CD4-positive, alpha-beta T cell treated with Interferon gamma for 1 hour (primary cell): Measurements from ENCODE around the gene NFATC2IP.
"Not testable (repeated sequence)": the region's sequence is repeated elsewhere in the genome, so short reads cannot be mapped to it uniquely, and the experiment has no call there.

Source experiments
- DNase-seq: peaks from one replicate; pipeline ENCODE4 v3.0.0-alpha.2; 2020

The NFATC2IP gene

DNA sequence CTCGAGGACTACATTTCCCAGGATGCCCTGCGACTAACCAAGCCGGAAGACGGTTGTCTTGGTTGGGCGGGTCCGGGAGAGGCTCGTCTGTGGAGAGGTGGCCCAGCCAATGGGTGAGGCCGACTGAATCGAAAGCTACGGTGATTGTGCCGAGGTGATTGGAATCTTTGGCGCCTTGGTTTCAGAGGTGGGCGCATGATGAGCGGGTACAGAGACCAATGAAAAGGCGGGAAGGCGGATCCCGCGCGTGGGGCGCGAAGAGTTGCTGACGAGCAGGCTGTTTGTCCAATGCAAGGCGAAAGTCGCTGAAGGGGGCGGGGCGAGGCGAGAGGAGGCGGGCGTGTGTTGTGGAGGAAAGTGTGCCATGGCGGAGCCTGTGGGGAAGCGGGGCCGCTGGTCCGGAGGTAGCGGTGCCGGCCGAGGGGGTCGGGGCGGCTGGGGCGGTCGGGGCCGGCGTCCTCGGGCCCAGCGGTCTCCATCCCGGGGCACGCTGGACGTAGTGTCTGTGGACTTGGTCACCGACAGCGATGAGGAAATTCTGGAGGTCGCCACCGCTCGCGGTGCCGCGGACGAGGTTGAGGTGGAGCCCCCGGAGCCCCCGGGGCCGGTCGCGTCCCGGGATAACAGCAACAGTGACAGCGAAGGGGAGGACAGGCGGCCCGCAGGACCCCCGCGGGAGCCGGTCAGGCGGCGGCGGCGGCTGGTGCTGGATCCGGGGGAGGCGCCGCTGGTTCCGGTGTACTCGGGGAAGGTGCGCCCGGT, at the start of gene NFATC2IP:
NFATC2IP (plus strand) TSS at position 290 of the 762 bp plus-strand sequence; CDS start at position 365, 75 bp downstream.
- peak; percentile 100 for DNase-seq

DNA sequence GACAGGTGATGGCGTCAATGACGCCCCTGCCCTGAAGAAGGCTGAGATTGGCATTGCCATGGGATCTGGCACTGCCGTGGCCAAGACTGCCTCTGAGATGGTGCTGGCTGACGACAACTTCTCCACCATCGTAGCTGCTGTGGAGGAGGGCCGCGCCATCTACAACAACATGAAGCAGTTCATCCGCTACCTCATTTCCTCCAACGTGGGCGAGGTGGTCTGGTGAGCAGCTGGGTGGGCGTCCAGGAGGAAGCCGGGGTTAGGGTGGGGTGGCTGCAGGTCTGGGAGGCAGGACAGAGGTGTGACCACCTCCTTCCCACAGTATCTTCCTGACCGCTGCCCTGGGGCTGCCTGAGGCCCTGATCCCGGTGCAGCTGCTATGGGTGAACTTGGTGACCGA, 48.9 kb upstream of the NFATC2IP start:
- no peak for DNase-seq

- DNase-seq: no peak
Measured at GRCh38 chr16:28902909-28903308, 47.8 kb upstream of the NFATC2IP start.

DNA sequence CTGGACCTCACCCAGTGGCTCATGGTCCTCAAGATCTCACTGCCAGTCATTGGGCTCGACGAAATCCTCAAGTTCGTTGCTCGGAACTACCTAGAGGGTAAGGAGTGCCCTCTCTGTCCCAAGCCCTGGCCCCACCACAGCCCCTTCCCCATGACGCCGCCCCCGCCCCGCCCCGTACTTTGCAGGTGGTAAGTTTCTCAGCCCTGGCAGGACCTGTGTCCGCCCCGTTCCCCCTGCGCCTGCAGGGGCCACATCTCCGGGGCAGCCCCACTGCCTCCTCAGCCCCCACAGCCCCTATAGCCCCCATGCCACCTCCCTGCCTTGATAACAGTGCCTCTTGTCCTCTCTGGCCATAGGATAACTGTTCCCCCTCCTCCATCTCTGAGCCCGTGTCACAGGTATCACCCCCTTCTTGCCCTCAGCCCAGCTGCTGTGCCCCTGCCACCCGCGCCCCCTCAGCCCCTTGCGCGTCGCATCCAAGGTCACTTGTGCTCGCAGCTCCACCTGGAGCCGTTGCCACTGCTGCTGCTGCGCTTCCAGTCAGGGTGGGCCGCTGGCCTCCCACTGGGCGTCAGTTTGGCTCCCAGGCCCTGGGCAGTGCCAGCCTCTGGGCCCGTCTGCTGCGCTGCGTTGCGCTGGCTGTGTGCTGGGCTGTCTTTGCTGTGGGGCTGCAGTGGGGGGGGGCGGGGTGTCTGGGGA, 47.2 kb upstream of the NFATC2IP start:
- DNase-seq: no peak

DNA sequence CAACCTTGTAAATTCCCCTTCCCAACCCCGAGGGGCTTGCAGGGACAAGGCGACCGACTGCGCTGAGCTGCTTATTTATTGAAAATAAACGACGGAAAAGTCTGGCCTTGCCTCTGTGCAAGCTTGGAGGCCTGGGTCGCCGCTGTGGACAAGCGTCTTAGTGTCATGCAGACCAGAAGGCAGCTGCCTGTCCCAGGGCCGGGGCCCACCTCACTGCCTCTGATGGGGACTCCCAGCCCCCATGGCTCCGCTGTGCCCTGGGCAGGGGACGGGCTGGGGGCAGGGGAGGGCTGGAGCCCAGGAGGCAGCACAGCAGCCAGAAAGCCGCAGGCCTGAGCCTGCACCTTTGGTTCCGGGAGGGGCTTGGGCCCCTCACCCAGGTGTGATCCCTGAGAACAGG, 46.4 kb upstream of the NFATC2IP start:
- no peak for DNase-seq

GRCh38 chr16:28904828-28905227, 45.9 kb upstream of the NFATC2IP start:
- no peak for DNase-seq

DNA sequence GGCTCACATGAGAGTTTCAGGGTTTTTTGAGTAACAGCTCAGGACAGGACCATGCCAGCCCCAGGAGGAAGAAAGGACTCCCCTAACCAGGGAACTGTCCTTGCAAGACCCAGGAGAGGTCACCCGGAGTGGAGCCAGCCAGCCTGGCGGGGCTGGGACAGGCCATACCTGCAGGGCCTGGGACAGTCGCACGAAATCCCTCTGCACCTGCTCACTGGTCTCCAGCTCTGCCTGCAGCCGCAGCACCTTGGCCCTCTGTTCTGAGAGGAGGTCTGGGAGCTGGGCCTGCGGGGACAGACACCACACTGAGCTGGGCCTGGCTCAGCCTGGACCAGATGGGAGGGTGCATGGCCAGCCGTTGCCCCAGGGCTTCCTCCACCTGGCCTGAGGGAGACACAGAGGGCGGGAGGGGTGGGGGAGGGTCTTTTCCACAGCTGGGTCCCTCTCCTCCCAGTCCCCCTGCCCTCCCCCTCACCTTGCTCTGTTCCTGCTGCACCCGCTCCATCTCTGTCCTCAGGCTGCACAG, 45.4 kb upstream of the NFATC2IP start:
- DNase-seq: no peak

- no peak for DNase-seq
Measured at GRCh38 chr16:28905800-28906372, 44.9 kb upstream of the NFATC2IP start.

GRCh38 chr16:28910086-28911031, 40.4 kb upstream of the NFATC2IP start:
- DNase-seq: no peak

GRCh38 chr16:28912558-28912957, 38.2 kb upstream of the NFATC2IP start:
- no peak for DNase-seq

DNA sequence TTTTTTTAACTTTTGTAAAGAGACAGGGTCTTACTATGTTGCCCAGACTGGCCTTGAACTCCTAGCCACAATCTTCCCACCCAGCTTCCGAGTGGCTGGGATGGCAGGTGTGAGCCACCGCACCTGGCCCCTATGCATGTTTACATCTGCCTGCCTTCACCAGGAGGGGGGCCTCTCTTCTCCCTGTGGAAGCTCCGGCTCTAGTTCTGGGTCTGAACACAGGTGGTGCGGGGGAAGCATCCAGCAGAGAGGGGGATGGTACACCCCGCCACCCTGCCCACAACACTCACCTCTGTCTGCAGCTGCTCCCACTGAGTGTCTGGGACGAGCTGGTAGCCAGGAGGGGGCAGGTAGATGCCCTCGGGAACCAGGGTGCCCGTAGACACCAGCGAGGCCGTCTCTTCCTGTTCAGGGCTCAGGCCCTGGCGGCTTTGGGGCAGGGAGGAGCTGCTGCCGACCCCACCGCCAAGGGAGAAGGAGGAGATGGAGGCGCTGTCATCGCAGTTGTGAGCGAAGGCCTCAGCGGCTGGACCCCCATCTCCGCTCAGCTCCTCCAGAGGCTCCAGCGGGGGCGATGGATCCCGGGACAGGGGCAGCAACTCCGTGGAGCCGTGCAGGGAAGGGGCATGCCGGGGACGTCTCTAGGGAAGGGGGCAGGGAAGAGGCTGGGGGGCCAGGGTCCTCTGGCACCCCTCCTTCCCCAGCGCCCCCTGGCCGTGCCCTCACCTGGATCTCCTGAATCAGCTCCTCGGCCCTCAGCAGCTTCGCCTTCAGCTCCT, 36.6 kb upstream of the NFATC2IP start:
- no peak for DNase-seq

GRCh38 chr16:28915181-28915580, 35.6 kb upstream of the NFATC2IP start:
- no peak for DNase-seq

GRCh38 chr16:28917095-28917494, 33.6 kb upstream of the NFATC2IP start:
- no peak for DNase-seq

DNA sequence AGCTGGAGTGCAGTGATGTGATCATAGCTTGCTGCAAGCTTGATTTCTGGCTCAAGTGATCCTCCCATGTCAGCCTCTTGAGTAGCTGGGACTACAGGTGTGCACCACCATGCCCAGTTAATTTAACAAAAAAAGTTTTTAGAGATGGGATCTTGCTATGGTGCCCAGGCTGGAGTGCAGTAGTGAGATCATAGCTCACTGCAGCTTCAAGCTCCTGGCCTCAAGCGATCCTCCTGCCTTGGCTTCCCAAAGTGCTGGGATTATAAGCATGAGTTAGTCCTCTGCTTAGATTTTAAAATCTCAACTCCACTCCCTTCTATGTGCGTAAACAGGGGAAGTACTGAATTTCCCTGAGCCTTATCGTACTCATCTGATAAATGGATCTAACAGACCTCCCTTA, 32.0 kb upstream of the NFATC2IP start:
- DNase-seq: no peak

DNA sequence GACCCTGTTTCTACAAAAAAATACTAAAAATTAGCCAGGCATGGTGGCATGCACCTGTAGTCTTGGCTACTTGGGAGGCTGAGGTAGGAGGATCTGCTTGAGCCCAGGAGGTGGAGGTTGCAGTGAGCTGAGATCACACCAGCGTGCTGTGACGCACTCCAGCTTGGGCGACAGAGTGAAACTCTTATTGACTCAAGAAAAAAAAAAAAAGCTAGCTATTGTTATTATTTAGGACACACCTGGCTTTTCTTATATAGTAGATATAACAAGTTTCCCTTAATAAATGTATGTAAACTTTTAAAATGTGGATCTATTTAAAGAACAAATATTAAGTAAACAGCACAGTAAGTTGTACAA, 27.5 kb upstream of the NFATC2IP start:
- no peak for DNase-seq

DNA sequence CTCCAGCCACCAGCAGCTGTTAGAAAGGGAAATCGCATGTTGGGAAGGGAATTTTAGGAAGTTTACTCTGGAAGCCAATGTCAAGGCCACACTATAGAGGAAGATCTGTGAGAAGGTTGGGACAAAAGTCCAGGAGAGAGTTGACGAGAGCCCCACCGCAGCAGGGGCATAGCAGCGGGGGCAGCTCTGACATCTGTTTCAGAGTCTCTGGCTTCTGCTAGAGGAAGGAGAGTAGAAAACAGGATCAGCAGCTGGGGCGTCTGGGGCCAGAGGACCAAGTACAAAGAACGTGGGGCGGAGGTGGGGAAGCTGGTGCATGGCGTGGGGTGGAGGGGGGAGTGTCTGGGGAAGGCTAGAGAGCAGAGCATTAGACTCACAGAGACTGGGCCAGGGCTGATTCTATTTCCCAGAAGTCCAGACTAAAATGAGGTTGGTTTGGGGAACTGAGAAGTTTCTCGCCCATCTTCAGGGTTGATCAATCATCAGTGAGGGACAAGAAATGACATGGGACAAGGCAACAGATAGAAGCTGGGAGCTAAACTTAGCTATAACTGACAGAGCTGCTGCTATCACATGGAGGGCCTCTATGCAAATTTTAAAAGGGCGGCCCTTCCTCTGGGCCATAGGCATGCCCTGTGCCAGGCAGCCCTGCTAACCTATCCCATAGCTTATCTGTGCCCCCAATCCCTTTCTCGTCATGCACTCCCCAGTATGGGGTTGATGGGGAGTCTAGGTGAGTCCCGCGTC, 26.9 kb upstream of the NFATC2IP start:
- peak; percentile 66 for DNase-seq

DNA sequence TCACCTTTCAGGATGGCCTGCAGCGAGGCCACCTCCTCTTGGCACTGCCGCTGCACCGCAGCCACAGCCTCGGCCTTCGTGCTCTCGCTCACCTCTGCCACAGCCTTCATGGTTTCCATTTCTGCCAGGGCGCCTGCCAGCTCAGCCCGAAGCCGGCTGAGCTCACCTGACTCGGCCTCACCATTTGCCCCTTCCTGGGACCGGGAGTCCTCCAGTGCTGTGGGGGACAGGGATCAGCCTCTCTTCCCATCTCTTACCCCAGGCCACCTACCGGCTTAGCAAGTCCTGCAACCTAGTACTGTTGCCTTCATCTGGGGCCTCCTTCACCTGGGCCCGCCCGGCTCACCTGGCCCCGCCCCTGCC, 26.4 kb upstream of the NFATC2IP start:
- no peak for DNase-seq

DNA sequence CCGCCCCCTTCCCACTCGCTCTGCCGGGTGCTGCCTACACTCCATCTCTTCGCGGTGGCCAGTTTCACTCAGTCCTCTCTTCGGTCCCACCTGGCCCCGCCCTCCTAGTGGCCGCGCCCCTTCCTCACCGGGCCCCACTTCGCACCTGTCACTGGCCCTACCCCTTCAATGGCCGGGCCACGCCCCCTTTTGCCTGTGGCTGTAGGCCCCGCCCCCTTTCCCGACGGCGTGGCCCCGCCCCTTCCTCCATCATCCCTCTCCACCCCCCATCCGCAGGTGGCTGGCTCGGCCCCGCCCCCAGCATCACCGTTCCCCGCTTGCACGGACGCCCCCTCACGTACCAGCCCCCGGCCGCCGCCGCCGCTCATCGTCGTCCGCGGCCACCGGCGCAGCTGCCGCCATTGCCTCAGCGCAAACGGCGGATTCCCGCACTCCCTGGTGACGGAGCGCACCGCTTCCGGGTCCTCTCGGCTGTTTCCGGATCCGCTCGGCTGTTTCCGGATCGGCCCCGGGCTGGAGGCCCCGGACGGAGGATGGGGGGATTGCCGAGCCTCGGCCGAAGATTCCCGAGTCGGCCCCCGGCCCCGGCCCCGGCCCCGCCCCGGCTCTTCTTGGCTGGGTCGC, 25.9 kb upstream of the NFATC2IP start, which contains the start of gene RABEP2:
RABEP2 (minus strand) TSS at position 477 of the 624 bp plus-strand sequence; CDS start at position 402, 75 bp downstream.
- DNase-seq: peak; percentile 94

DNA sequence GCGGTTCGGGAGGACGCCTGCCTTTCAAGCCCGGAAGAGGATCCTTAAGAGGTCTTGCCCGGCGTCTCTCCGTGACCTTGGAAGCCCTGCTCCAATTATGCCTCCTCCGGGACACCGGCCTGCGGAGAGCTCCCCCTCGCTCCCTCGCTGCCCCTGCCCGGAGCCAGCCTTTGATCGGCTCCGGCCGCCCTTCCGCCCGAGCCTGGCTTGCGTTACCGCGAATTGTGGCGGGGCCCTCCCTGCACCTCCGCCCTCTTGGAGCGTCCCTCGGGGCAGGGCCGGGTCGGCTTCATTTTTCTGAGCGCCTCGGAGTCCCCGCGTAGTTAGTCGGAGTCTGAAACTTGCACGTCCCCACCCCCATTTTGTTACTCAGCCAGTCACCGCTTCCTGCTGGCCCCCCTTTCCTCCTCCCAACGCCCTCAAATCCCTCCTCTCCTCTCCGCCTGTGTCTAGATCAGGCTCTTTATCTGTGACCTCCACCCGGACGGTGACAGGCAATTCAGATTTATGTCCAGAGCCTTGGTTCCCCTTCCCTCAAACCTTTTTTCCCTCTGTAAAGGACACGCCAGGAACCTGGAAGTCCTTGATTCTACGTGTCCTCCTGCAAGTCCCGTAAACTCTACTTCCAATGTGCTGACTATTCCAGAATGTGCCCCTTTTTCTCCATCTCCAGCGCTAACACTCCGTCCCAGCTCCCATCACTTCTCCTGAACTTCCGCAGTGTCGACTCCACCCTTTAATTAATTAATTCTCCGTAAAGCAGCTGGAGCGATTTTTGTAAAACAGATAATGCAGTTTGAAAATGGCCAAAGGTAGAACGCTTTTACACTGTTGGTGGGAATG, 25.1 kb upstream of the NFATC2IP start:
- DNase-seq: peak; percentile 83

DNA sequence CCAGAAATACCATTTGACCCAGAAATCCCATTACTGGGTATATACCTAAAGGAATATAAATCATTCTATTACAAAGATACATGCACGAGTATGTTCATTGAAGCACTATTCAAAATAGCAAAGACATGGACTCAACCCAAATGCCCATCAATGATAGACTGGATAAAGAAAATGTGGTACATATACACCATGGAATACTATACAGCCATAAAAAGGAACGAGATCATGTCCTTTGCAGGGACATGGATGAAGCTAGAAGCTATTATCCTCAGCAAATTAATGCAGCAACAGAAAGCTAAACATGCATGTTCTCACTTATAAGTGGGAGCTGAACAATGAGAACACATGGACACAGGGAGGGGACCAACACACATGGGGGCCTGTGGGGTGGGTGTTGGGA, 24.5 kb upstream of the NFATC2IP start:
- not testable (repeated sequence) for DNase-seq
